ENCODE measurements around the gene DGKE. TPM values are rescaled to one million over a fixed set of nuclear protein-coding genes. Genes with fewer than 3 reads are reported as not detected.

The DGKE gene
- total and polyA plus RNA-seq, 2 of the 13 experiments (the other 11 are each of a cell fraction or from before 2014, with no cell fraction given) = 3.2 to 5.3 TPM

DNA sequence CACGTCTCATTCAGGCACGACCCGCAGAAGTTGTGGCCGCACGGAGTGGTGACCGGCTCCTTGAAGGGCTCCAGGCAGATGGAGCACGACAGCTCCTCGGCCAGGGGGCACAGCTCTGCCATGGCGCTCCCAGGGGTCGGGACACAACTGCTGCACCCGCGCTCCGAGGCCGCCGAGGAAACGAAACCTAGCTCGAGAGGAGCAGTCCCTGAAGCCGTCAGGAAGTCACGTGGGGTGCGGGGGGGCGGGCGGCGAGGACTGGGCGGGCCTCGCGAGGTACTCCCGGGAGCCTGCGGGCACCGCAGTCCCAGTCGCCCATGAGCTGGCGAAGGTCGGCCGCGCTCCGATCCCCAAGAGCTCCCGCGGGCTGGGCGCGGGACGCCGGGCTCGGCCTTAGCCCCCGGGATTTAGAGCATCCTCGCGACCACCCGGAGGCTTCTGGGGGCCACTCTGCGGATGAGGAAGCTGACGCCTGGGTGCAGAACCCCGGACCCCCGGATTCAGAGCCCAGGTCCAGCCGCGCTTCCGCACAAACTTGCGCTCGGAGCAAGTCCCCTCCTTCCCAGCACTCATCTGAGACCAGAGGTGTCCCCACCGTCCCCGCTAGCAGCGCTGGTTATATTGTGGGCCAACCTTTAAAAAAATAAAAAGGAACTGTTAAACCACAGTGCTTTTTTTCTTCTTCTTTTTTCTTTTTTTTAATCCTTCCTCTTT lies 80.1 kb downstream of the DGKE start, which contains the start of gene TRIM25 (continued):
- TF ChIP-seq, protein P1, sequence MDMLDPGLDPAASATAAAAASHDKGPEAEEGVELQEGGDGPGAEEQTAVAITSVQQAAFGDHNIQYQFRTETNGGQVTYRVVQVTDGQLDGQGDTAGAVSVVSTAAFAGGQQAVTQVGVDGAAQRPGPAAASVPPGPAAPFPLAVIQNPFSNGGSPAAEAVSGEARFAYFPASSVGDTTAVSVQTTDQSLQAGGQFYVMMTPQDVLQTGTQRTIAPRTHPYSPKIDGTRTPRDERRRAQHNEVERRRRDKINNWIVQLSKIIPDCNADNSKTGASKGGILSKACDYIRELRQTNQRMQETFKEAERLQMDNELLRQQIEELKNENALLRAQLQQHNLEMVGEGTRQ (IDR thresholded peaks at IDR 0.05; ENCODE audit: low read depth, low read length) = peak; percentile 83
- TF ChIP-seq, protein P1 (CRISPR knock-in tag; IDR thresholded peaks at IDR 0.05; ENCODE audit: borderline replicate concordance) = peak; percentile 97; the same call in 1 of the 2 replicates
- TF ChIP-seq REXO4 (CRISPR knock-in tag; IDR thresholded peaks at IDR 0.05; ENCODE audit: borderline replicate concordance) (no peak), CENPX (CRISPR knock-in tag; IDR thresholded peaks at IDR 0.05) (no peak), KAT8 (CRISPR knock-in tag; IDR thresholded peaks at IDR 0.05) (peak; percentile 83), ZNF101 (CRISPR knock-in tag; IDR thresholded peaks at IDR 0.05; ENCODE audit: borderline replicate concordance, low read depth) (peak; percentile 86; the same call in 1 of the 2 replicates), ZNF891 (CRISPR knock-in tag; IDR thresholded peaks at IDR 0.05) (peak; percentile 97), BORCS8-MEF2B (CRISPR knock-in tag; IDR thresholded peaks at IDR 0.05) (peak; percentile 80)
- TF ChIP-seq, protein P2, sequence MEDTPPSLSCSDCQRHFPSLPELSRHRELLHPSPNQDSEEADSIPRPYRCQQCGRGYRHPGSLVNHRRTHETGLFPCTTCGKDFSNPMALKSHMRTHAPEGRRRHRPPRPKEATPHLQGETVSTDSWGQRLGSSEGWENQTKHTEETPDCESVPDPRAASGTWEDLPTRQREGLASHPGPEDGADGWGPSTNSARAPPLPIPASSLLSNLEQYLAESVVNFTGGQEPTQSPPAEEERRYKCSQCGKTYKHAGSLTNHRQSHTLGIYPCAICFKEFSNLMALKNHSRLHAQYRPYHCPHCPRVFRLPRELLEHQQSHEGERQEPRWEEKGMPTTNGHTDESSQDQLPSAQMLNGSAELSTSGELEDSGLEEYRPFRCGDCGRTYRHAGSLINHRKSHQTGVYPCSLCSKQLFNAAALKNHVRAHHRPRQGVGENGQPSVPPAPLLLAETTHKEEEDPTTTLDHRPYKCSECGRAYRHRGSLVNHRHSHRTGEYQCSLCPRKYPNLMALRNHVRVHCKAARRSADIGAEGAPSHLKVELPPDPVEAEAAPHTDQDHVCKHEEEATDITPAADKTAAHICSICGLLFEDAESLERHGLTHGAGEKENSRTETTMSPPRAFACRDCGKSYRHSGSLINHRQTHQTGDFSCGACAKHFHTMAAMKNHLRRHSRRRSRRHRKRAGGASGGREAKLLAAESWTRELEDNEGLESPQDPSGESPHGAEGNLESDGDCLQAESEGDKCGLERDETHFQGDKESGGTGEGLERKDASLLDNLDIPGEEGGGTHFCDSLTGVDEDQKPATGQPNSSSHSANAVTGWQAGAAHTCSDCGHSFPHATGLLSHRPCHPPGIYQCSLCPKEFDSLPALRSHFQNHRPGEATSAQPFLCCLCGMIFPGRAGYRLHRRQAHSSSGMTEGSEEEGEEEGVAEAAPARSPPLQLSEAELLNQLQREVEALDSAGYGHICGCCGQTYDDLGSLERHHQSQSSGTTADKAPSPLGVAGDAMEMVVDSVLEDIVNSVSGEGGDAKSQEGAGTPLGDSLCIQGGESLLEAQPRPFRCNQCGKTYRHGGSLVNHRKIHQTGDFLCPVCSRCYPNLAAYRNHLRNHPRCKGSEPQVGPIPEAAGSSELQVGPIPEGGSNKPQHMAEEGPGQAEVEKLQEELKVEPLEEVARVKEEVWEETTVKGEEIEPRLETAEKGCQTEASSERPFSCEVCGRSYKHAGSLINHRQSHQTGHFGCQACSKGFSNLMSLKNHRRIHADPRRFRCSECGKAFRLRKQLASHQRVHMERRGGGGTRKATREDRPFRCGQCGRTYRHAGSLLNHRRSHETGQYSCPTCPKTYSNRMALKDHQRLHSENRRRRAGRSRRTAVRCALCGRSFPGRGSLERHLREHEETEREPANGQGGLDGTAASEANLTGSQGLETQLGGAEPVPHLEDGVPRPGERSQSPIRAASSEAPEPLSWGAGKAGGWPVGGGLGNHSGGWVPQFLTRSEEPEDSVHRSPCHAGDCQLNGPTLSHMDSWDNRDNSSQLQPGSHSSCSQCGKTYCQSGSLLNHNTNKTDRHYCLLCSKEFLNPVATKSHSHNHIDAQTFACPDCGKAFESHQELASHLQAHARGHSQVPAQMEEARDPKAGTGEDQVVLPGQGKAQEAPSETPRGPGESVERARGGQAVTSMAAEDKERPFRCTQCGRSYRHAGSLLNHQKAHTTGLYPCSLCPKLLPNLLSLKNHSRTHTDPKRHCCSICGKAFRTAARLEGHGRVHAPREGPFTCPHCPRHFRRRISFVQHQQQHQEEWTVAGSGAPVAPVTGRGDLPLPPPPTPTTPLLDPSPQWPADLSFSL (CRISPR knock-in tag; IDR thresholded peaks at IDR 0.05) = no peak; the same call in 1 of the 2 replicates
- TF ChIP-seq, protein P3, sequence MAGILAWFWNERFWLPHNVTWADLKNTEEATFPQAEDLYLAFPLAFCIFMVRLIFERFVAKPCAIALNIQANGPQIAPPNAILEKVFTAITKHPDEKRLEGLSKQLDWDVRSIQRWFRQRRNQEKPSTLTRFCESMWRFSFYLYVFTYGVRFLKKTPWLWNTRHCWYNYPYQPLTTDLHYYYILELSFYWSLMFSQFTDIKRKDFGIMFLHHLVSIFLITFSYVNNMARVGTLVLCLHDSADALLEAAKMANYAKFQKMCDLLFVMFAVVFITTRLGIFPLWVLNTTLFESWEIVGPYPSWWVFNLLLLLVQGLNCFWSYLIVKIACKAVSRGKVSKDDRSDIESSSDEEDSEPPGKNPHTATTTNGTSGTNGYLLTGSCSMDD (CRISPR knock-in tag; IDR thresholded peaks at IDR 0.05) = no peak

Data from HepG2 (cell line).